GM19463 (cell line): ENCODE measurements around the gene STAB1.

Source experiments
- ATAC-seq: cut with Tn5 transposase; IDR thresholded peaks from one replicate; pipeline ENCODE4 v1.9.1; 2021; ENCODE audit warnings: mild to moderate bottlenecking, moderate library complexity; ENCODE audit not compliant: unreplicated experiment

STAB1 gene

DNA sequence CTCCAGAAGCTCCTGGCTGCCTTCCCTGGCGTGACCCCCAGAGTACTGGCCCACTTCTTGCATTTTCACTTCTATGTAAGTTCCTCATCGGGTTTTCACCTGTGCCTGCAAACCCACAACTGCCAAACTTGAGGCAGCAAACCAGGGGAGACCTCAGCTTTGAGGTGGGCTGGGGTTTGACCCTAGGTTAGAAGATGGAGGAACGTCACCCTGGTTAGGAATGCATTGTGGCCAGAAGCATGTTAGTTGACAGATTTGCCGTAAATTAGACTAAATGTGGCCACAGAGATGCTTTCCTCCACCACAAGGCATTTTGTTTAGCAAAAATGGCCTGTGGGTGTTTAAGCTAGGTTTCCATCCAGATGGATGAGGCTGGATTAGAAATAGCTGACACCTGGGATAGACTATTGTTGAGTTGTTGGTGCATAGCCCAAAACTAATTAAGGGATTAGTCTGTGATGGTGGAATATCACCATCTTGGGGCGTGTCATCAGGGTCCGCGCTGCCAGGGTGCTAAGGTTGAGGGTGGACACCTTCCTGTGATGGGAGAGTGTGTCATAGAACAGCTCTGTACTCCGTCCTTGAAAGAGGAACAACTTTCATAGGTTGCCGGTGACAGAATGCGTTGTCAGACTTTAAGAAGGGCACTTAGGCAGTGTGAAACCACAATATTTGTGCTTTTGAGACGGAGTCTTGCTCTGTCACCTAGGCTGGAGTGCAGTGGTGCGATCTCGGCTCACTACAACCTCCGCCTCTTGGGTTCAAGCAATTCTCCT lies 36.2 kb upstream of the STAB1 start:
- ATAC-seq = no peak

- ATAC-seq = no peak
Observed at GRCh38 chr3:52461874-52462273, 33.3 kb upstream of the STAB1 start.

DNA sequence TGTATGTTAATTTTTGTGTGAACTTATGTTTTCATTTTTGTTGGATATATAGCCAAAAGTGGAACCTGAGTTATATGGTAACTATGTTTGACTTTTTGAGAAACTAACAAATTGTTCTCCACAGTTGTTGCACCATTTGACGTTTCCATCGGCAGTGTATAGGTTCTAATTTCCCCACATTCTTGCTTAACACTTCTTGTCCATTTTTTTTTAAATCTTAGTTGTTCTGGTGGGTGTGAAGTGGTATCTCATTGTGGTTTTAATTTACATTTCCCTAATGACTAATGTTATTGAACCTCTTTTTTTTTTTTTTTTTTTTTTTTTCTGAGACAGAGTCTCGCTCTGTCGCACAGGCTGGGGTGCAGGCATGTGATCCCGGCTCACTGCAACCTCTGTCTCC lies 31.7 kb upstream of the STAB1 start:
- no peak for ATAC-seq

DNA sequence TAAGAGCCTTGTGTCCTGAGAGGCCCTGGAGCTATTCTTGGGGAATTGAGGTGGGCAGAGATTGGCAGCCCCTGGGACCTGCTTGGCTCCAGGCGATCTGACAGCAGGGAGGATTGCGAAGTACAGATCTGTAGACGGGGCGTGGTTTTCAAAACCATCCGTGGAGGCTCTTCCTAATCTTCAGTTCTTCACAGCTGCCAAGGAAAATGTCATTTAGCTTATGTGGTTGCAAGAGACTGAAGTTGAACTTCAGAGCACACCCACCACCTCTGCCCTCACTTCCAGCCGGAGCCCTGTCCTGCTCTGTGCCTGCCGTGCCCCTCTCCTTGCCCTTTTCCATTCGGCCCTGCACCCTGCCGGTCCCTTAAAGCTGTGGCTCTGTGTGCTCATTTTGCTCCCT lies 26.8 kb upstream of the STAB1 start:
- no peak for ATAC-seq

DNA sequence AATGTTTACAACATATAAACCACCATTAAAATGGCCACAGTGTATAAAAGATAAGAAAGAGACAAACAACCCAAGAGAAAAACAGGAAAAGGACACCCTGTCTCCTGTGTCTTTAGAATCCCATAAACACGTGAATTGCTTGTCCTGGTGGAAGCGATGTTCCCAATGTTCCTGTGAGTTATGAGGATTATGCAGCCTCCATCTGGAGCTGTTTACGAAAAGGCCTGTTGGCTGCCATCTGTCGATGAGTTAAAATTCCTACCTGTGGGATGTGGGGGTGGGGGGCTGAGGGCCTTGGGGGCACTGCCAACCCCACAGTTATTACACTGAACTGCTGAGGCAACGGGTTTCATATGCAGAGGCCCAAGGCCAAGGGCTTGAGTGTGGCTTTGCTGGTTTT lies 26.1 kb upstream of the STAB1 start:
- no peak for ATAC-seq

- no peak for ATAC-seq
Observed at GRCh38 chr3:52470920-52471319, 24.2 kb upstream of the STAB1 start.

GRCh38 chr3:52471371-52472238 lies 23.5 kb upstream of the STAB1 start:
- ATAC-seq = no peak

- ATAC-seq = no peak
Observed at GRCh38 chr3:52472239-52473000, 22.7 kb upstream of the STAB1 start.

DNA sequence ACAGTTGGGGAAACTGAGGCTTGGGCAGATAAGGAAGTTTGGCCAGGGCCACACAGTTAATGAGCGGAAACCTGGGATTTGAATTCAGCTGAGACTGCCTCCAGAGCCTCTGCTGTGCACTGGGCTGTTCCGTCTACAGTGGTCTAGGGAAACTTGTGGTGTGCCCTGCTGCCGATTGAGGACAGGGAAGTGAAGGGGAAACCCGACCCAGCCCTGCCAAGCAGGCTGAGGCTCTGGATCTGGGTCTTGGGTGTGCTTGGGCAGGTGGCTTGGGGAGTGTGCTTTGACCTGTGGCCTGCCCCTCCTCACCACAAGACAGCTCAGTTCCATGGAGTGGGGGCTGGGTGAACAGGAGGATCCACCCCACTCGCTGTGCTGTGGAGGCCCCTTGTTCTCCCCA lies 22.1 kb upstream of the STAB1 start:
- ATAC-seq = no peak

GRCh38 chr3:52477076-52477795 lies 17.9 kb upstream of the STAB1 start:
- ATAC-seq = no peak

GRCh38 chr3:52477796-52478095 lies 17.4 kb upstream of the STAB1 start:
- no peak for ATAC-seq

DNA sequence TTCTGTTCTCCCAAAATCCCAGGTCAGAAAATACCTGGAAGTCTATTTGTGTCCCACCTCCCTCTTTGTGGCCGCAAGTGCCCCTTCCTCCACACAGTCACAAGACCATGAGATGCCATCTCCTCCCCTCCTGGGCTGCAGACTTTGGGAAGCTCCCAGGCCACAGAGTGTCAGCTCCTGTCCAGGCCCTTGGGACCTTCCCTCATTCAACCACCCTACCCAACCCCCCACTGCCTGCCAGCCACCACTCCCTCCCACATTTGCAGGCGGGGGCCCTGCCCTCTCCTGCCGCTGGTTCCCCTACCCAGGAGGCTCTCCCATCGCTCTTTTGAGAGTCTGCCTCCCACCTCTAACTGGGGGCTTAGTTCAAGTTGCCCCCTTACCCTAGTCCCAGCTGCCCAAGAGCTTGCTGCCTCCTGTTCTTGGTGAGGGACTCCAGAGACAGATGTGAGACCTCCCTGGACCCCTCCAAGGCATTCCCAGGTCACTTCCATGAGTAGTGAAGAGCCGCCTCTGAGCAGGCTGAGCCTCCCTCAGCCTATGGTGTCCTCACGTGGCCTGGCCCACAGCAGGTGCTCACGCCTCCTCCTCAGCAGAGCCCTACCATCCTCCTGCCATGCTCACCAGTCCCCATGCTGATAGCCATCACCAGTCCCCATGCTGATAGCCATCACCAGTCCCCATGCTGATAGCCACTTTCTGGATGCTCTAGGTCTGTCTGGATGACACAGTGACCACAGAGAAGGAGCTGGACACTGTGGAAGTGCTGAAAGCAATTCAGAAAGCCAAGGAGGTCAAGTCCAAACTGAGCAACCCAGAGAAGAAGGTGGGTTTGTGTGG lies 15.9 kb upstream of the STAB1 start:
- ATAC-seq = no peak

DNA sequence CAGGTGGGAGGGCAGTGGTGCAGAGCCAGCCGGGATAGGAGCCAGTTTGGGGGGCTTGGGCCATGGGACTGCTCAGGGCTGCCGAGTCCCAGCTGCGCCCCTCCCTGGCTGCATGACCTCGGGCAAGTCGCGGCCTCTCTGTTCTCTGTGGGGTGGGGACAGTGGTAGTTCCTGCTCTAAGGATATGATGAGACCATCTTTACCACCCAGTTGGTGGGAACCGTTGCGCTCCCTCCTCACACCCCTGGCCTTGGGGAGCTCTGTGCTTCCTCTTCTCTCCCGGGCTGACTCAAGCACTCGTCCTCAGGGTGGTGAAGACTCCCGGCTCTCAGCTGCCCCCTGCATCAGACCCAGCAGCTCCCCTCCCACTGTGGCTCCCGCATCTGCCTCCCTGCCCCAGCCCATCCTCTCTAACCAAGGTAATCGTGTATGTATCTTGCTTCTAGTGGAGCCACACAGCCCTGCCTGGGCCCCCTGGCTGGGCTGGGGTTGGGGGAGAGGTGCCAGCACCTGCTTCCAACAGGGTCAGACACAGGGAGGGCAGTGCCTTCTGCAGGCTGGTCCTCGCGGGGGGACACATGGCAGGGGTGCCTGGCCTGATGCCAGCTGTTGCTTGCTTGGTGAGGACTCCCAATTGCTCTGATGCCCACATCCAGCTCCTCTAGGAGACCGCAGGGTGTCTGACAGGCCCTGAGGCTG lies 15.1 kb upstream of the STAB1 start:
- ATAC-seq = no peak

GRCh38 chr3:52480768-52481715 lies 14.1 kb upstream of the STAB1 start:
- ATAC-seq = no peak

- no peak for ATAC-seq
Observed at GRCh38 chr3:52481819-52482521, 13.2 kb upstream of the STAB1 start.

DNA sequence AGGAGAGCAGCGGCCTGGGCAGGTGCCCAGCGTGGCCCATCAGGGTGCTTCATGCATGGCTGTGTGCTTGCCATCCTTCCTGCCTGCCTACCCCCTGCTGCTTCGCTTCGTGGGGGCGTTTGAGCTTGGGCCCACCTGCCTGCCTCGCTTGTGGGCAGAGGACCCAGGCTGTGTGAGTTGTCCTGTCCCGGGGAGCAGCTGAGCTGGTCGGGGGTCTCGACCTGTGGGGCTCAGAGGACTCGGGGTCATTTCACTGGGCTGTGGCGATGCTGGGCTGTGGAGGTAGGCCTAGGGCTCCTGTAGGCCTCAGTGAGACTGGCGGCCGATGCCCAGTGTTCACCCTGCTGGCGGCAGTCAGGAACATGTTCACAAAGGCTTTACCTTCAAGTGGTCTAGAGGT lies 12.1 kb upstream of the STAB1 start:
- ATAC-seq = no peak

GRCh38 chr3:52483577-52484381 lies 11.4 kb upstream of the STAB1 start:
- ATAC-seq = no peak
